Ascending aorta (tissue), 2 donors: ENCODE measurements around the gene LHFPL3. TPM values are rescaled to one million over a fixed set of nuclear protein-coding genes. Genes with fewer than 3 reads are reported as not detected.

Source experiments
- DNase-seq, 2 donors: peaks; one replicate each; pipeline ENCODE4 v3.0.0-alpha.2; 2019; ENCODE audit warnings: low spot score in 2 of 2
- H3K27ac ChIP-seq, 2 donors: fragments of 200-600 bp; sonication (generic); one replicate each; pipeline ENCODE4 v1.5.1; 2016 to 2017; ENCODE audit warnings: mild to moderate bottlenecking in 1 of 2
- H3K27me3 ChIP-seq: fragments of 200-600 bp; sonication (generic); one replicate; pipeline ENCODE4 v1.5.1; 2017
- H3K36me3 ChIP-seq, 2 donors: fragments of 200-600 bp; sonication (generic); one replicate each; pipeline ENCODE4 v1.5.1; 2016
- H3K4me1 ChIP-seq, 2 donors: fragments of 200-600 bp; sonication (generic); one replicate each; pipeline ENCODE4 v1.5.1; 2016 to 2017; ENCODE audit warnings: mild to moderate bottlenecking in 1 of 2
- H3K4me3 ChIP-seq, 2 donors: fragments of 200-600 bp; sonication (generic); one replicate each; pipeline ENCODE4 v1.5.1; 2016 to 2017; ENCODE audit warnings: mild to moderate bottlenecking in 1 of 2
- H3K9me3 ChIP-seq, 2 donors: fragments of 200-600 bp; sonication (generic); one replicate each; pipeline ENCODE4 v1.5.1; 2016
- intact Hi-C: fragments of 100-400 bp; cut with DNase I; formaldehyde crosslinking; loops from one replicate; pipeline ENCODE4 v1.15.1; 2023
- total RNA-seq: library from RNA; depleted of rRNA; stranded (reverse); fragments of >200 nt; gene quantifications from one replicate; pipeline ENCODE4 v1.1.0, GENCODE V29; 2016
- TF ChIP-seq, protein P1 (sequence below), 3 experiments: fragments of 200-600 bp in 2 of 3; fragments of 450-650 bp in 1 of 3; sonication (generic) in 2 of 3; IDR thresholded peaks; one replicate each; pipeline ENCODE4 v1.5.1; 2016 to 2019; ENCODE audit warnings: antibody characterized with exemption in 3 of 3, mild to moderate bottlenecking in 1 of 3, moderate library complexity in 1 of 3

LHFPL3 gene
- total RNA-seq, 1 donor from 2014 or later, result not detected

DNA sequence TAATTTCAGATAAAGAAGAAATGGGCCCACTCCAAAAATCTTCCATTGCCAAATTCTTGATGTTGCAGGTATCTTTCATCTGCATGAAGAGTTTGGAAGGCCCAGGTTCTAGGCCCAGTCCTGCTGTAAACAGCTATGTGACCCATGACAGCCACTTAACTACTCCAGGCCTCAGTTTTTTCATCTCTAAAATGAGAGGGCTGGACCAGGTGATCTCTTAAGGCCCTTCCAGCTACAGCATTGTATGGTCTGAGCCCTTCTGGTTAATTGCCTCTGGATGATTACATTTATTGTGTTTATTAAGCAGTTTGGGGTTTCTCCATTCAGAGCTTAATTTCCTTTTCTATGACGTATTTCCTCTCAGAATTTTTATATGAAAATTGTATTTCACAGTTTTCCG lies 494.8 kb downstream of the LHFPL3 start:
- intact Hi-C loops, result no loop called here
- DNase-seq, result no peak
- Histone ChIP-seq H3K9me3 (no peaks in the 10 kb centered on the region), H3K36me3 (no peaks in the 10 kb centered on the region), H3K27ac (no peak overlapping the region), H3K4me3 (no peak overlapping the region), H3K4me1 (no peaks in the 10 kb centered on the region), H3K27me3 (no peaks in the 10 kb centered on the region)
- TF ChIP-seq, protein P1, sequence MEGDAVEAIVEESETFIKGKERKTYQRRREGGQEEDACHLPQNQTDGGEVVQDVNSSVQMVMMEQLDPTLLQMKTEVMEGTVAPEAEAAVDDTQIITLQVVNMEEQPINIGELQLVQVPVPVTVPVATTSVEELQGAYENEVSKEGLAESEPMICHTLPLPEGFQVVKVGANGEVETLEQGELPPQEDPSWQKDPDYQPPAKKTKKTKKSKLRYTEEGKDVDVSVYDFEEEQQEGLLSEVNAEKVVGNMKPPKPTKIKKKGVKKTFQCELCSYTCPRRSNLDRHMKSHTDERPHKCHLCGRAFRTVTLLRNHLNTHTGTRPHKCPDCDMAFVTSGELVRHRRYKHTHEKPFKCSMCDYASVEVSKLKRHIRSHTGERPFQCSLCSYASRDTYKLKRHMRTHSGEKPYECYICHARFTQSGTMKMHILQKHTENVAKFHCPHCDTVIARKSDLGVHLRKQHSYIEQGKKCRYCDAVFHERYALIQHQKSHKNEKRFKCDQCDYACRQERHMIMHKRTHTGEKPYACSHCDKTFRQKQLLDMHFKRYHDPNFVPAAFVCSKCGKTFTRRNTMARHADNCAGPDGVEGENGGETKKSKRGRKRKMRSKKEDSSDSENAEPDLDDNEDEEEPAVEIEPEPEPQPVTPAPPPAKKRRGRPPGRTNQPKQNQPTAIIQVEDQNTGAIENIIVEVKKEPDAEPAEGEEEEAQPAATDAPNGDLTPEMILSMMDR (IDR thresholded peaks at IDR 0.05), result no peak

DNA sequence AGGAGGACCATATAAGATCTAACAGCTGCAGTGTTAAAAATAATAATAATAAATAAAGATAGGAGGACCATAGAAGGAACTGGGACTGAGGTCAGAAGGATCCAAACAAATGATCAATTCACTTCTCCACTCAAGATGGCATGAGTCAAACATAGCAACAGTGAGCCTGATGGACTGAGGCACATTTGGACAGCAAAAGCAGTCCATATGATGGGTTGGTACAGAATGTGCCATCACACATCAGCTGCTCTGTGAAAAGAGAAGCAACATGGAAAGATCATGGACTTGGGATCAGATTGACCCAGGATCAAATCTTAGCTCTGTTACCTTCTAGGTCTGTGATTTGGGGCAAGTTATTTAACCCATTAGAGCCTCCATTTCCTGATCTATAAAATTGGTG lies 496.7 kb downstream of the LHFPL3 start:
- Histone ChIP-seq H3K4me3 (no peak overlapping the region), H3K4me1 (no peaks in the 10 kb centered on the region), H3K9me3 (no peaks in the 10 kb centered on the region), H3K36me3 (no peaks in the 10 kb centered on the region), H3K27me3 (no peaks in the 10 kb centered on the region), H3K27ac (no peak overlapping the region)
- DNase-seq, result no peak
- TF ChIP-seq, protein P1 (IDR thresholded peaks at IDR 0.05), result no peak
- intact Hi-C loops, result no loop called here

DNA sequence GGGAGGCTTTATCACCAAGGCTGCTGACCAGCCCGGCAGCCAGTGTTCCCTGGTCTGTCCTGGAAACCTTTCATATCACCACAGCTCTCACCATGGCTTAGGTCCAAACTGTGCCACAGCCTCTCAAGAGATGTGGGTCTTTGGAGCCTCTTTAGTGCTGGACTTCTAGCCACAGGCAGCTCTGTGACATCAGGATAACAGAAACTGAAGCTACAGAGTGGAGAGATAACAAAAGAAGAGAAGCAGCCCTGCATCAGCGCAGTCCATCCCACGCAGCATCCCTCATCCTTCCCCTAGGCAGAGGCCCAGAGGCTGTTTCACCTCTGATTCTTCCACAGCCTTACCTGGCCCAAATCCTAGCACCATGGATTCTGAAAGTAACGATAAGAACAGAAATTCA lies 497.7 kb downstream of the LHFPL3 start:
- TF ChIP-seq, protein P1 (IDR thresholded peaks at IDR 0.05), result no peak
- Histone ChIP-seq H3K27me3 (no peaks in the 10 kb centered on the region), H3K9me3 (no peaks in the 10 kb centered on the region), H3K36me3 (no peaks in the 10 kb centered on the region), H3K4me1 (no peaks in the 10 kb centered on the region), H3K4me3 (no peak overlapping the region), H3K27ac (no peak overlapping the region)
- no peak for DNase-seq
- intact Hi-C loops, result no loop called here

DNA sequence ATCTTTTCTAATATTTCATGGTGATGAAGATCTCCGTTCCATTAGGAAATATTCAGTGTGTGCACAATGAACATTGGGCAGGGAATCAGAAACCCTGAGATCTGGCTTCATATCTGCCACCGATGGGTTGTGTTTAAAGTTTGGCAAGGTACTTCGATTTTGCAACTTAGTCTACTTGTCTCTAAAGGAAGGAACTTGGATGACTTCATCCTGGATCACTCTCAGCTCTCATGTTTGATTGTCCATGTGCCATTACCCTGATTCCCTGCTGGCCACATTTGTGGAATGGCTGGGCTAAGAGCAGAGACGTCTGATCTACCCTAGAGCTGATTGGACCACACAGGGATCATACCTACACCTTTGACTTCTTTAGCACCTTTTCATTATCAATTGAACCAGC lies 508.6 kb downstream of the LHFPL3 start:
- DNase-seq, result no peak
- TF ChIP-seq, protein P1 (IDR thresholded peaks at IDR 0.05), result no peak
- no peaks in the 10 kb centered on the region for H3K36me3 ChIP-seq
- H3K9me3 ChIP-seq, result no peaks in the 10 kb centered on the region
- intact Hi-C loops, result no loop called here
- H3K4me1 ChIP-seq, result no peaks in the 10 kb centered on the region
- H3K27me3 ChIP-seq, result no peaks in the 10 kb centered on the region
- no peak overlapping the region for H3K4me3 ChIP-seq
- H3K27ac ChIP-seq, result no peak overlapping the region

DNA sequence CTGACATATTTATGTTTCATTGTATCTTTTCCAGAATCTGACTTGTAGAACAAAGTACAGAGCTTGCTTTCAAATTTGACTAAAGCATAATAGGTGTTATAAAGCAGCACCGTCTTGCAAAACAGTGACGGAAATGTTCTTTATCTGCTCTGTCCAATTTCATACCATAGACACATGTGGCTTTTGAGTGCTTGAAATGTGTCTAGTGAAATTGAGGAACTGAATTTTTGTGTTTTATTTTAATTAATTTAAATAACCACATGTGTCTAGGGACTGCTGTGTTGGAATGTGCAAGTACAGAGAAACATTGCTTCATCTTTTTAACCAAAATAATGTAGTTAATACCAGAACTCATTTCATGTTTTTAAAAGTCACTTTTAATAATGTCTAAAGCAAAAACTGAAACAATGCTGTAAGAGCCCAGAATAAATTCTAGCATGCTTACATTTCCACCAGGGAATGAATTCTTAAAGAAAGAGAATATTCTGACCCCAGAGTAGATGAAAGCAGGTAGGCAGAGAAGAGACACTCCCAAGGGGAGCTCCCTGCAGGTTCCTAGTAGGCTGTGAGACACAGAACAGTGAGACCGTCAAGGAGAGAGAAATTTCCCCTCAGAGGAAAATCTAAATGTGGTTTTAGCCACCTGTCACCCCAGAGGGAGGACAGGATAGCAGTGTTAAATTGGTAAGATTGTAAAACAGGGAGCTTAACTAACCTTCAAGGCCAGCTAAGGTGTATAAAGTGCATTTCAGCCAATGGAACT lies 510.3 kb downstream of the LHFPL3 start:
- TF ChIP-seq, protein P1 (IDR thresholded peaks at IDR 0.05), result no peak
- intact Hi-C loops, result no loop called here

More for the DNA sequence above, 510.3 kb downstream of the LHFPL3 start:
- Histone ChIP-seq H3K36me3 (no peaks in the 10 kb centered on the region), H3K4me1 (no peaks in the 10 kb centered on the region), H3K9me3 (no peaks in the 10 kb centered on the region), H3K27me3 (no peaks in the 10 kb centered on the region), H3K27ac (no peak overlapping the region), H3K4me3 (no peak overlapping the region)
- no peak for DNase-seq
